ENCODE measurements around the gene CELF3. TPM values are rescaled to one million over a fixed set of nuclear protein-coding genes. Genes with fewer than 3 reads are reported as not detected.

CELF3 gene
- total RNA-seq, 2 experiments from 2014 or later = not detected

Other genes with a start within 250 kb of the CELF3 start
- gene CGN, start 205.4 kb downstream of the CELF3 start, total RNA-seq = 1 to 10 TPM; 1.3 to 1.4 TPM
- 1 to 10 TPM; 3.0 to 4.1 TPM for gene TUFT1, start 176.5 kb downstream of the CELF3 start, total RNA-seq
- 10 to 100 TPM; 27.1 to 30.7 TPM for gene SNX27, start 104.8 kb downstream of the CELF3 start, total RNA-seq
- gene RIIAD1, start 4.7 kb upstream of the CELF3 start, total RNA-seq = not detected
- 100 to 1,000 TPM; 135 to 154 TPM for gene MRPL9, start 46.7 kb upstream of the CELF3 start, total RNA-seq
- gene TDRKH, start 73.7 kb upstream of the CELF3 start, total RNA-seq = 10 to 100 TPM; 30.6 to 32.4 TPM
- gene LINGO4, start 88.6 kb upstream of the CELF3 start, total RNA-seq = under 1 TPM; 0.33 to 0.39 TPM
- 10 to 100 TPM in 1 of 2 experiments, 1 to 10 TPM in 1; 9.9 to 10.9 TPM for gene RORC, start 115.0 kb upstream of the CELF3 start, total RNA-seq
- gene C2CD4D, start 123.0 kb upstream of the CELF3 start, total RNA-seq = 1 to 10 TPM; 3.3 to 3.9 TPM
- not detected for gene THEM5, start 136.9 kb upstream of the CELF3 start, total RNA-seq
- 10 to 100 TPM; 19.6 to 24.9 TPM for gene THEM4, start 192.7 kb upstream of the CELF3 start, total RNA-seq

All from activated CD4-positive, alpha-beta memory T cell treated with anti-CD3 and anti-CD28 coated beads for 36 hours (primary cell).